Endothelial cell of umbilical vein (primary cell): Measurements from ENCODE around the gene PTPRT.

ENCODE experiments used
- CTCF ChIP-seq, 2 donors: IDR thresholded peaks; 1 replicate in 1 of 2; 2 replicates in 1 of 2; pipeline ENCODE4 v1.5.1; 2011; ENCODE audit warnings: low read length in 2 of 2, mild to moderate bottlenecking in 2 of 2, moderate library complexity in 2 of 2, control low read depth in 1 of 2, inconsistent platforms in 1 of 2, low read depth in 1 of 2; ENCODE audit not compliant: insufficient read depth in 1 of 2; ENCODE audit errors: extremely low read depth in 1 of 2
- EZH2 ChIP-seq: IDR thresholded peaks from 2 replicates; pipeline ENCODE4 v1.6.1; 2012; ENCODE audit warnings: borderline replicate concordance, low read depth, mild to moderate bottlenecking, moderate library complexity, low read length, inconsistent platforms; ENCODE audit not compliant: severe bottlenecking
- JUN ChIP-seq: IDR thresholded peaks from 2 replicates; pipeline ENCODE4 v1.6.1; 2011; ENCODE audit warnings: borderline replicate concordance, low read depth; ENCODE audit not compliant: insufficient read length, insufficient read depth
- POLR2A ChIP-seq: IDR thresholded peaks from 2 replicates; pipeline ENCODE4 v1.6.1; 2012; ENCODE audit warnings: low read depth, mild to moderate bottlenecking, control low read depth, low read length
- POLR2AphosphoS5 ChIP-seq: IDR thresholded peaks from 2 replicates; pipeline ENCODE4 v1.6.1; 2012; ENCODE audit warnings: low read depth, mild to moderate bottlenecking, control low read depth, low read length, moderate library complexity; ENCODE audit not compliant: insufficient read depth

- no peak for TF ChIP-seq CTCF (IDR thresholded peaks at IDR 0.05; ENCODE audit: extremely low read depth in 1 of 2, insufficient read depth in 1 of 2, low read depth in 1 of 2, low read length in 2 of 2)
- TF ChIP-seq POLR2A, result no peak
- TF ChIP-seq JUN, result no peak
- no peak for TF ChIP-seq POLR2AphosphoS5
- TF ChIP-seq EZH2, result no peak
Observed at GRCh38 chr20:42587427-42587826, 602.3 kb downstream of the PTPRT start.
